ENCODE results near the gene DUSP8. TPM values are rescaled to one million over a fixed set of nuclear protein-coding genes. Genes with fewer than 3 reads are reported as not detected.

The DUSP8 gene
- total RNA-seq, 2 donors from 2014 or later, result 4.7 to 7.0 TPM

GRCh38 chr11:1544536-1544935 is 27.5 kb downstream of the DUSP8 start:
- DNase-seq, result no peak
- no peak overlapping the region for H3K4me3 ChIP-seq (ENCODE audit: low read length)
- WGBS, 2 experiments (ENCODE audit: insufficient coverage in 1 of 2, insufficient read length in 1 of 2), result 84 to 92% methylated on average over 6 of the region's 6 CpGs
- H3K27me3 ChIP-seq (ENCODE audit: control insufficient read depth, insufficient read depth, low read length, poor library complexity, severe bottlenecking), result peaks cover 70% of the 10 kb centered on the region
- no peak overlapping the region for H3K27ac ChIP-seq (ENCODE audit: low read depth, low read length)
- H3K9ac ChIP-seq (ENCODE audit: extremely low read depth, low read length, poor library complexity, severe bottlenecking), result no peak overlapping the region
- peaks cover 64% of the 10 kb centered on the region for H3K27me3 Mint-ChIP-seq (ENCODE audit: insufficient read depth)
- no peak for TF ChIP-seq CTCF (conservative IDR thresholded peaks at IDR 0.05)
- no peaks in the 10 kb centered on the region for H3K36me3 ChIP-seq (ENCODE audit: control insufficient read depth, insufficient read depth, low read length)
- no peak overlapping the region for H3K4me3 Mint-ChIP-seq
- no peaks in the 10 kb centered on the region for H3K9me3 ChIP-seq (ENCODE audit: control insufficient read depth, low read length)
- no peaks in the 10 kb centered on the region for H3K4me1 ChIP-seq (ENCODE audit: control insufficient read depth, insufficient read depth, low read length)
- H3K9me3 Mint-ChIP-seq, result no peaks in the 10 kb centered on the region
- no peaks in the 10 kb centered on the region for H3K36me3 Mint-ChIP-seq (ENCODE audit: low read depth)
- H3K4me1 Mint-ChIP-seq, result no peaks in the 10 kb centered on the region
- no peak overlapping the region for H3K27ac Mint-ChIP-seq

GRCh38 chr11:1543606-1544263 is 28.3 kb downstream of the DUSP8 start:
- Histone ChIP-seq H3K9ac (ENCODE audit: extremely low read depth, low read length, poor library complexity, severe bottlenecking) (no peak overlapping the region), H3K4me3 (ENCODE audit: low read length) (no peak overlapping the region), H3K4me1 (ENCODE audit: control insufficient read depth, insufficient read depth, low read length) (no peaks in the 10 kb centered on the region), H3K27ac (ENCODE audit: low read depth, low read length) (no peak overlapping the region), H3K36me3 (ENCODE audit: control insufficient read depth, insufficient read depth, low read length) (no peaks in the 10 kb centered on the region), H3K9me3 (ENCODE audit: control insufficient read depth, low read length) (no peaks in the 10 kb centered on the region), H3K27me3 (ENCODE audit: control insufficient read depth, insufficient read depth, low read length, poor library complexity, severe bottlenecking) (peaks cover 65% of the 10 kb centered on the region)
- WGBS, 2 experiments (ENCODE audit: insufficient coverage in 1 of 2, insufficient read length in 1 of 2), result 83 to 85% methylated on average over 6 to 13 of the region's 13 CpGs
- Mint-ChIP-seq H3K27me3 (ENCODE audit: insufficient read depth) (peaks cover 63% of the 10 kb centered on the region), H3K4me3 (no peak overlapping the region), H3K27ac (no peak overlapping the region), H3K4me1 (no peaks in the 10 kb centered on the region), H3K9me3 (no peaks in the 10 kb centered on the region), H3K36me3 (ENCODE audit: low read depth) (no peaks in the 10 kb centered on the region)
- TF ChIP-seq CTCF (conservative IDR thresholded peaks at IDR 0.05), result no peak
- no peak for DNase-seq

DNA sequence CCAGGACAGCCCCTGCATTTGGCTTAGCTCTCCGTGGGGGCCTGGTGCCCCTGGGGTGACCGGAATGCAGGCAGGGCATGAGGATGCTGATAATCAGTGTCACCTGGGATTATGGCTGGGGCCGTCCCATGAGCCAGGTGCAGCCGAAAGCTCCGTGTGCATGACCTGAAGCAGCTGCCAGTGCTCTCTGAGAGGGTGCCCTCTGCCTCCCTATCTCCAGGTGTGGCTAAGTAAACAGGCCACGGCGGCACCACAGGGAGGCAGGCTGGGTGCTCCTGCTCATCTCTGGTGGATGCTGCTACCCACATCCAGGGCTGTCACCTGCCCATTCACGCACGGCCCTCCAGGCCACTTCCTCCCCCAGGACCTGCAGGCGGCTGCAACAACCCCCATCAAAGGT is 29.8 kb downstream of the DUSP8 start:
- no peak overlapping the region for H3K4me3 Mint-ChIP-seq
- H3K27me3 ChIP-seq (ENCODE audit: control insufficient read depth, insufficient read depth, low read length, poor library complexity, severe bottlenecking), result peaks cover 63% of the 10 kb centered on the region
- no peak for TF ChIP-seq CTCF (conservative IDR thresholded peaks at IDR 0.05)

More for the DNA sequence above, 29.8 kb downstream of the DUSP8 start:
- H3K27ac ChIP-seq (ENCODE audit: low read depth, low read length), result no peak overlapping the region
- no peak for DNase-seq
- no peak overlapping the region for H3K9ac ChIP-seq (ENCODE audit: extremely low read depth, low read length, poor library complexity, severe bottlenecking)
- H3K4me1 ChIP-seq (ENCODE audit: control insufficient read depth, insufficient read depth, low read length), result no peaks in the 10 kb centered on the region
- no peaks in the 10 kb centered on the region for H3K36me3 ChIP-seq (ENCODE audit: control insufficient read depth, insufficient read depth, low read length)
- WGBS, 2 experiments (ENCODE audit: insufficient coverage in 1 of 2, insufficient read length in 1 of 2), result 80 to 87% methylated on average over 8 to 10 of the region's 10 CpGs
- Mint-ChIP-seq H3K9me3 (no peaks in the 10 kb centered on the region), H3K27me3 (ENCODE audit: insufficient read depth) (peaks cover 60% of the 10 kb centered on the region), H3K4me1 (no peaks in the 10 kb centered on the region), H3K36me3 (ENCODE audit: low read depth) (no peaks in the 10 kb centered on the region), H3K27ac (no peak overlapping the region)
- no peak overlapping the region for H3K4me3 ChIP-seq (ENCODE audit: low read length)
- no peaks in the 10 kb centered on the region for H3K9me3 ChIP-seq (ENCODE audit: control insufficient read depth, low read length)
